MCF 10A (cell line): ENCODE measurements around the gene AIRE. TPM values are rescaled to one million over a fixed set of nuclear protein-coding genes. Genes with fewer than 3 reads are reported as not detected.
"Not testable (repeated sequence)": the region's sequence is repeated elsewhere in the genome, so short reads cannot be mapped to it uniquely, and the experiment has no call there.

Source experiments
- BruUV-seq: library from RNA; stranded (reverse); fragments of 400-500 nt; replicated peaks from 2 replicates; lab custom pipeline; 2021; lab: Mats Ljungman, UMichigan
- CTCF ChIA-PET: fragments of 300-600 bp; sonication (Branson Sonifier 250); formaldehyde crosslinking; extraction: SDS; loops from one replicate; lab custom pipeline; 2021; ENCODE audit warnings: antibody characterized with exemption, inconsistent platforms; lab: Yijun Ruan, JAX
- POLR2A ChIA-PET: fragments of 300-600, 350-650 bp; sonication (Branson Sonifier 250); formaldehyde crosslinking; extraction: SDS; loops from one replicate; lab custom pipeline; 2020; ENCODE audit warnings: antibody characterized with exemption, inconsistent platforms; lab: Yijun Ruan, JAX
- DNase-seq: peaks from one replicate; pipeline ENCODE4 v3.0.0-alpha.2; 2018; ENCODE audit not compliant: unreplicated experiment
- H3K27ac Mint-ChIP-seq: one replicate; pipeline ENCODE4 v1.8.0; 2022; ENCODE audit warnings: mild to moderate bottlenecking, low read depth, mixed read lengths; ENCODE audit not compliant: unreplicated experiment
- H3K27me3 Mint-ChIP-seq: one replicate; pipeline ENCODE4 v1.8.0; 2022; ENCODE audit warnings: mixed read lengths; ENCODE audit not compliant: insufficient read depth, unreplicated experiment
- H3K36me3 Mint-ChIP-seq: one replicate; pipeline ENCODE4 v1.8.0; 2022; ENCODE audit warnings: mild to moderate bottlenecking, moderate library complexity, mixed read lengths; ENCODE audit not compliant: insufficient read depth, unreplicated experiment
- H3K4me1 Mint-ChIP-seq: one replicate; pipeline ENCODE4 v1.8.0; 2022; ENCODE audit warnings: mixed read lengths; ENCODE audit not compliant: insufficient read depth, unreplicated experiment
- H3K4me3 Mint-ChIP-seq: one replicate; pipeline ENCODE4 v1.8.0; 2022; ENCODE audit warnings: mild to moderate bottlenecking, moderate library complexity, mixed read lengths; ENCODE audit not compliant: unreplicated experiment
- H3K9me3 Mint-ChIP-seq: one replicate; pipeline ENCODE4 v1.8.0; 2022; ENCODE audit warnings: mixed read lengths; ENCODE audit not compliant: unreplicated experiment
- CTCF ChIP-seq: fragments of 200-600 bp; IDR thresholded peaks from one replicate; pipeline ENCODE4 v1.8.0; 2022; ENCODE audit warnings: antibody characterized with exemption, mild to moderate bottlenecking; ENCODE audit not compliant: unreplicated experiment
- intact Hi-C: fragments of 100-400 bp; cut with micrococcal nuclease; formaldehyde crosslinking; loops from 2 replicates; pipeline ENCODE4 v1.14.1; 2022
- total RNA-seq: library from RNA; stranded (reverse); gene quantifications from 2 replicates; pipeline ENCODE4 v1.2.3, GENCODE V29; 2022

The AIRE gene
- total RNA-seq, 1 experiment from 2014 or later, result not detected

- CTCF ChIA-PET, result no interaction called here
- DNase-seq, result no peak
Measured at GRCh38 chr21:44281801-44282200, 3.9 kb upstream of the AIRE start.

GRCh38 chr21:44282370-44282769, 3.3 kb upstream of the AIRE start:
- Mint-ChIP-seq H3K4me3 (no peak overlapping the region), H3K27me3 (peaks cover 9% of the 10 kb centered on the region), H3K27ac (no peak overlapping the region), H3K9me3 (no peaks in the 10 kb centered on the region), H3K36me3 (no peaks in the 10 kb centered on the region), H3K4me1 (no peaks in the 10 kb centered on the region)
- intact Hi-C loops, result no loop called here
- no peak for TF ChIP-seq CTCF
- BruUV-seq, result no TSS peak
- ChIA-PET POLR2A (no interaction called here), CTCF (no interaction called here)
- no peak for DNase-seq

More at GRCh38 chr21:44281801-44282200, 3.9 kb upstream of the AIRE start:
- TF ChIP-seq CTCF, result no peak
- Mint-ChIP-seq H3K27me3 (peaks cover 9% of the 10 kb centered on the region), H3K36me3 (no peaks in the 10 kb centered on the region), H3K4me3 (no peak overlapping the region), H3K27ac (no peak overlapping the region), H3K9me3 (no peaks in the 10 kb centered on the region), H3K4me1 (no peaks in the 10 kb centered on the region)
- intact Hi-C loops, result no loop called here
- BruUV-seq, result no TSS peak
- POLR2A ChIA-PET, result no interaction called here

GRCh38 chr21:44283211-44283785, 2.4 kb upstream of the AIRE start:
- H3K4me1 Mint-ChIP-seq, H3K27me3 Mint-ChIP-seq, intact Hi-C loops, H3K36me3 Mint-ChIP-seq, H3K9me3 Mint-ChIP-seq, POLR2A ChIA-PET, H3K4me3 Mint-ChIP-seq, DNase-seq, H3K27ac Mint-ChIP-seq, CTCF ChIA-PET, BruUV-seq: not testable (repeated sequence)

- ChIA-PET POLR2A (no interaction called here), CTCF (no interaction called here)
- intact Hi-C loops, result no loop called here
- Mint-ChIP-seq H3K27me3 (no peaks in the 10 kb centered on the region), H3K36me3 (no peaks in the 10 kb centered on the region), H3K9me3 (no peaks in the 10 kb centered on the region), H3K4me3 (no peak overlapping the region), H3K4me1 (no peaks in the 10 kb centered on the region), H3K27ac (no peak overlapping the region)
- no peak for TF ChIP-seq CTCF
- DNase-seq, result no peak
- no TSS peak for BruUV-seq
Measured at GRCh38 chr21:44283948-44284347, 1.7 kb upstream of the AIRE start.
